HG03045 (cell line): ENCODE results near the gene PGGHG.
"Not testable (repeated sequence)": the region's sequence is repeated elsewhere in the genome, so short reads cannot be mapped to it uniquely, and the experiment has no call there.

Experiments
- ATAC-seq: cut with Tn5 transposase; IDR thresholded peaks from one replicate; pipeline ENCODE4 v1.9.1; 2021; ENCODE audit warnings: mild to moderate bottlenecking, moderate library complexity; ENCODE audit not compliant: unreplicated experiment

Gene PGGHG

GRCh38 chr11:284105-285020 is 4.6 kb upstream of the PGGHG start:
- no peak for ATAC-seq

GRCh38 chr11:285021-285893 is 3.7 kb upstream of the PGGHG start:
- no peak for ATAC-seq

GRCh38 chr11:285894-286220 is 3.1 kb upstream of the PGGHG start:
- no peak for ATAC-seq

GRCh38 chr11:286977-287820 is 1.7 kb upstream of the PGGHG start:
- not testable (repeated sequence) for ATAC-seq

- no peak for ATAC-seq
Observed at GRCh38 chr11:287821-288477, 977 bp upstream of the PGGHG start.

GRCh38 chr11:289398-289711 is 429 bp downstream of the PGGHG start:
- no peak for ATAC-seq

GRCh38 chr11:289712-290620 is 1.0 kb downstream of the PGGHG start:
- no peak for ATAC-seq

- no peak for ATAC-seq
Observed at GRCh38 chr11:290621-291231, 1.8 kb downstream of the PGGHG start.

GRCh38 chr11:291281-292210 is 2.6 kb downstream of the PGGHG start:
- ATAC-seq: no peak

GRCh38 chr11:292211-293121 is 3.5 kb downstream of the PGGHG start:
- ATAC-seq: no peak

GRCh38 chr11:293271-293851 is 4.4 kb downstream of the PGGHG start:
- no peak for ATAC-seq

- ATAC-seq: no peak
Observed at GRCh38 chr11:293852-294661, 5.1 kb downstream of the PGGHG start.

- no peak for ATAC-seq
Observed at GRCh38 chr11:294780-295179, 5.9 kb downstream of the PGGHG start.

GRCh38 chr11:295351-296170 is 6.6 kb downstream of the PGGHG start:
- ATAC-seq: no peak
